ENCODE measurements around the gene IFNG-AS1.

IFNG-AS1 gene

DNA sequence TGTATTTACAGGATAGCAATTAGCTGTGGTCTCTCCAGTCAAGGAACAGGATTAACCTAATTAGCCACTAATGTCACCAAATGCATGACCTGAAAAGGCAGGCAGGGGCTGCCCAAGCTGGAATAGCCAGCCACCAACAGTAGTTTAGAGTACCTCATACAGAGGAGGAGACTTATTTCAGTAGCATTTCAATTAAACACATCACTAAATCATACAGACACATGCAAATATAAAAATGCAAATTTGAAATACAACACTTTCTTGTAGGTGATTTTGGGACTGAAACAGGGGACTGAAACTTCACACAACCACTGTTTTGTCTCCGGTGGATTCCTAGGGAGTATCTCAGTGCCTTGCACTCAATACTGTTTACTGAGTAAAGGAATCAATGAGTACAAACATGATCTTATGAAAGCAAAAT, 636 bp upstream of the IFNG-AS1 start:
- no peak overlapping the region for H3K4me3 ChIP-seq (replicated peaks in 1 of 2; ENCODE audit: low read depth in 2 of 2, low read length in 2 of 2)
- TF ChIP-seq, protein P1, sequence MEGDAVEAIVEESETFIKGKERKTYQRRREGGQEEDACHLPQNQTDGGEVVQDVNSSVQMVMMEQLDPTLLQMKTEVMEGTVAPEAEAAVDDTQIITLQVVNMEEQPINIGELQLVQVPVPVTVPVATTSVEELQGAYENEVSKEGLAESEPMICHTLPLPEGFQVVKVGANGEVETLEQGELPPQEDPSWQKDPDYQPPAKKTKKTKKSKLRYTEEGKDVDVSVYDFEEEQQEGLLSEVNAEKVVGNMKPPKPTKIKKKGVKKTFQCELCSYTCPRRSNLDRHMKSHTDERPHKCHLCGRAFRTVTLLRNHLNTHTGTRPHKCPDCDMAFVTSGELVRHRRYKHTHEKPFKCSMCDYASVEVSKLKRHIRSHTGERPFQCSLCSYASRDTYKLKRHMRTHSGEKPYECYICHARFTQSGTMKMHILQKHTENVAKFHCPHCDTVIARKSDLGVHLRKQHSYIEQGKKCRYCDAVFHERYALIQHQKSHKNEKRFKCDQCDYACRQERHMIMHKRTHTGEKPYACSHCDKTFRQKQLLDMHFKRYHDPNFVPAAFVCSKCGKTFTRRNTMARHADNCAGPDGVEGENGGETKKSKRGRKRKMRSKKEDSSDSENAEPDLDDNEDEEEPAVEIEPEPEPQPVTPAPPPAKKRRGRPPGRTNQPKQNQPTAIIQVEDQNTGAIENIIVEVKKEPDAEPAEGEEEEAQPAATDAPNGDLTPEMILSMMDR (IDR thresholded peaks at IDR 0.05; ENCODE audit: low read depth, low read length): no peak
- DNase-seq (ENCODE audit: low read depth in 2 of 2): no peak

DNA sequence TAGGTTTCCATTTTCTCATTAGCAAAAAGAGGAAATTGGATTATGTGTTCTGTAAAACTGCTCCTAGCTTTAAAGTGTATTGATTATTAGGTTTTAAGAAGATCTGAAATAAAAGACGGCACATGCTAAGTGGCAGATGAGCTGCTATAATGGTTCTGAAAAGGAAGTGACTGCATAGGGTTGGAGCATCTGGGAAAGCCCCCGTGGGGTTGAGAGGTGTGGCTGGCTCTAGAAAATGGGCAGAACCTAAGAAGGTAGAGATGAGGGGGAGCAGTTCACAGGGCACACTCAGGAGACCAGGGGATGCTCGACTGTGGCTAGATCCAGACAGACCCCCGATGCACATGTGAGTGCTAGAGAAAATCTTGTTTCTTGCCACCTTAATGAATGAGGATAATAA, 1.9 kb downstream of the IFNG-AS1 start:
- H3K4me3 ChIP-seq (replicated peaks in 1 of 2; ENCODE audit: low read depth in 2 of 2, low read length in 2 of 2): no peak overlapping the region
- TF ChIP-seq, protein P1 (IDR thresholded peaks at IDR 0.05; ENCODE audit: low read depth, low read length): no peak
- no peak for DNase-seq (ENCODE audit: low read depth in 2 of 2)

DNA sequence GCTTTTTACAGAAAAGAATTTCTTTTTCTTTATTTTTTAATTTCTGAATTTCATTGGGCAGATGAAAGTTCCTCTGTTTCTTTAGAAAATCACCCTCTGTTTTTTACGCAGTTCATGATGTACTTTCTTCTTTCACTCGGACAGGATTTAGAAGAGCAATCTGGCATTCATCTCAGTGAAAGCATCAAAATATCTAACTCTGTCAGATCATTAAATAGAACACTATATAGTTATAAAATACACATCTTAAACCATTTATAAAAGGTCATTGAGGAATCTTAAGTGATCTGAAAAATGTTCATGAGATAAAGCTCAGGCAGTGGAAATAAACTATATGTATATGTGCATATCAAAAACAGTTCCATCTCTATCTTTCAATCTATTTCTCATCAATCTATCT, 3.9 kb downstream of the IFNG-AS1 start:
- H3K4me3 ChIP-seq (replicated peaks in 1 of 2; ENCODE audit: low read depth in 2 of 2, low read length in 2 of 2): no peak overlapping the region
- no peak for DNase-seq (ENCODE audit: low read depth in 2 of 2)
- TF ChIP-seq, protein P1 (IDR thresholded peaks at IDR 0.05; ENCODE audit: low read depth, low read length): no peak

DNA sequence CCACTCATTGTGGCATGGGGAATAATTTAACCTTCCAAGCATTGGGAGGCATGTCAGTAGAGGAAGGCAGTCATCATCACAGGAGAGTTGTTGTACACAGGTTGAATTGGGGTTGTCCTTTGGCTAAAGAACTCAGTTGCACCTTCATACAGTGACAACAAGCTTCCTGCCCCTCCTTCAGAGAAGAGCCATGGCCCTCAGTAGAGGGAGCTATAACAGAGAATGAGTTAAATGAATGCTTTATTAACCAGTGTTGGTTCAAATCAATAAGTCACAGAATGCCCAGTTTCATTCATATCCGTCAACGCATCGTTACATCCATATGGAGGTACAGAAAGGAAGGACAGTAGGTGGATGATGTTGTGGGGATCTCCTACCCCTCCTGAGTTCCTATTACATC, 4.8 kb downstream of the IFNG-AS1 start:
- no peak for DNase-seq (ENCODE audit: low read depth in 2 of 2)
- TF ChIP-seq, protein P1 (IDR thresholded peaks at IDR 0.05; ENCODE audit: low read depth, low read length): no peak
- no peak overlapping the region for H3K4me3 ChIP-seq (replicated peaks in 1 of 2; ENCODE audit: low read depth in 2 of 2, low read length in 2 of 2)

DNA sequence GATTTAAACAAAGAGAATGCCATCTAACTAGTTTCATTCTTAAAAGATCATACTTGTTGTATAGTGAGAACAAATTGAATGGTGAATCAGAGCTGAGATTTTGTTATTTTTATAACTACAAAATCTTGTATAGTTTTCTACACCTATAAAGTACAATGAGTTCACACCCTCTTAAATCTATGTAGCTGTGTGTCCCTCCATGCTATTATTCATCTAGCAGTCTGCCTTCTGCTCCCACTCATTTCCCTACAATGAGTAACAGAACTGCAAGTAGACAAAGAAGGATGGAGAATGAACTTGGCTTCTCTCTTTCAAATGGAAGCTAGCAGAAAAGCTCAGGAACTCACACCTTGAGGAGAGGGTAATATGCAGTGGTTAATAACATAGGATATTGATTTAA, 7.1 kb downstream of the IFNG-AS1 start:
- H3K4me3 ChIP-seq (replicated peaks in 1 of 2; ENCODE audit: low read depth in 2 of 2, low read length in 2 of 2): no peak overlapping the region
- DNase-seq (ENCODE audit: low read depth in 2 of 2): no peak
- TF ChIP-seq, protein P1 (IDR thresholded peaks at IDR 0.05; ENCODE audit: low read depth, low read length): no peak

DNA sequence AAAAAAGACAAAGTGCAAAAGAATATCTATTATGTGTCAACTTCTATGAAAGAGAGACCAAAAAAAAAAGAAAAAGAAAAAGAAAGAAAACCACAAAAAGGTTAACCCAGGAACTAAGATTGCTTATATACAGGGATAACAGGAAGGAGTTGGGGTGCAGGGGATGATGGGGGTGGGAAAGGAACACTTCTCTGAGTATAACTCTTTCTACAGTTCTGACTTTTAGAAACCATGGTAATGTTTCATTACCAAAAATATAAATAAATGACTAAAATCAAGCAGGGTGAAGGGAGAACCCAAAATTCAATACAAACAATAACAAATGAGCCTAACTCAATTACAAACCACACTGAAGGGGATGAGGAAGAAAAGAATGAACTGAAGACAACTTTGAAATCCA, 9.1 kb downstream of the IFNG-AS1 start:
- TF ChIP-seq, protein P1 (IDR thresholded peaks at IDR 0.05; ENCODE audit: low read depth, low read length): no peak
- no peak overlapping the region for H3K4me3 ChIP-seq (replicated peaks in 1 of 2; ENCODE audit: low read depth in 2 of 2, low read length in 2 of 2)
- no peak for DNase-seq (ENCODE audit: low read depth in 2 of 2)

DNA sequence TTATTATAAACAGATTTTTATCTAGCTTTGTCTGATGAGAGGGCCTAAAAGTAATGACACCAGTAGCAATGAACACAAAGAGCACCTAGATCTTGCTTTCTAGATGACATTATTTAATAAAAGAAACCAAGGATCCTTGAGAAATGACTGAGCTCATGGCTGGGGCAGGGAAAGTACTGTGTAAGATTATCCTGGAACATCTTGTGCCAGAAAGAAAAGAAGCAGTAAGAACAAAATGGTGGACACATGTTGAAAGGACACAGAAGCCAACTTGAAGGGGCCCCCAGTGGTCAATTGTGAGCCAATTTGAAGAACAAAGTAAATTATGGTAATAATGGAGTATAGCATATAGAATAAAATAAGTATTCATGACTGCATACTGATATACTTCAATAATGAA, 10.0 kb downstream of the IFNG-AS1 start:
- no peak for DNase-seq (ENCODE audit: low read depth in 2 of 2)
- no peak overlapping the region for H3K4me3 ChIP-seq (replicated peaks in 1 of 2; ENCODE audit: low read depth in 2 of 2, low read length in 2 of 2)
- TF ChIP-seq, protein P1 (IDR thresholded peaks at IDR 0.05; ENCODE audit: low read depth, low read length): no peak
